ENCODE results near the gene FADD. TPM values are rescaled to one million over a fixed set of nuclear protein-coding genes. Genes with fewer than 3 reads are reported as not detected.

The FADD gene
- 19.3 and 19.5 TPM in 2 replicates for total RNA-seq
- long read RNA-seq, partial matches to known transcripts: 0 of 4 reads
- long read RNA-seq, other reads (novel, unspliced or antisense): 0 of 4 reads

GRCh38 chr11:70202920-70203750, at the start of gene FADD:
TSS of gene FADD (plus strand) at chr11:70203296. CDS start at chr11:70203460, 164 bp downstream.
- H3K4me3 Mint-ChIP-seq (ENCODE audit: unreplicated experiment): peak within 1 kb of the TSS; percentile 88
- peaks cover 11% of the 10 kb centered on the region for H3K36me3 Mint-ChIP-seq (ENCODE audit: unreplicated experiment)
- peaks cover 9% of the 10 kb centered on the region for H3K27me3 Mint-ChIP-seq (ENCODE audit: unreplicated experiment)
- no peak for TF ChIP-seq CTCF (IDR thresholded peaks at IDR 0.05)
- peak; percentile 96 for DNase-seq (ENCODE audit: extremely low spot score, unreplicated experiment)
- H3K27ac Mint-ChIP-seq (ENCODE audit: unreplicated experiment): peak within 1 kb of the TSS; percentile 90
- H3K4me1 Mint-ChIP-seq (ENCODE audit: unreplicated experiment): peaks cover 24% of the 10 kb centered on the region
- no peaks in the 10 kb centered on the region for H3K9me3 Mint-ChIP-seq (ENCODE audit: unreplicated experiment)

GRCh38 chr11:70155386-70155785, 47.7 kb upstream of the FADD start:
- Mint-ChIP-seq H3K27ac (ENCODE audit: unreplicated experiment) (no peak overlapping the region), H3K4me1 (ENCODE audit: unreplicated experiment) (peaks cover 16% of the 10 kb centered on the region), H3K36me3 (ENCODE audit: unreplicated experiment) (no peaks in the 10 kb centered on the region), H3K4me3 (ENCODE audit: unreplicated experiment) (no peak overlapping the region), H3K27me3 (ENCODE audit: unreplicated experiment) (peaks cover 16% of the 10 kb centered on the region), H3K9me3 (ENCODE audit: unreplicated experiment) (peaks cover 4% of the 10 kb centered on the region)
- DNase-seq (ENCODE audit: extremely low spot score, unreplicated experiment): no peak
- no peak for TF ChIP-seq CTCF (IDR thresholded peaks at IDR 0.05)

GRCh38 chr11:70156291-70157037, 46.6 kb upstream of the FADD start:
- peaks cover 4% of the 10 kb centered on the region for H3K9me3 Mint-ChIP-seq (ENCODE audit: unreplicated experiment)
- H3K4me1 Mint-ChIP-seq (ENCODE audit: unreplicated experiment): peaks cover 18% of the 10 kb centered on the region
- no peaks in the 10 kb centered on the region for H3K36me3 Mint-ChIP-seq (ENCODE audit: unreplicated experiment)
- no peak for DNase-seq (ENCODE audit: extremely low spot score, unreplicated experiment)
- no peak overlapping the region for H3K27ac Mint-ChIP-seq (ENCODE audit: unreplicated experiment)
- peaks cover 13% of the 10 kb centered on the region for H3K27me3 Mint-ChIP-seq (ENCODE audit: unreplicated experiment)
- H3K4me3 Mint-ChIP-seq (ENCODE audit: unreplicated experiment): no peak overlapping the region
- no peak for TF ChIP-seq CTCF (IDR thresholded peaks at IDR 0.05)

GRCh38 chr11:70158201-70158600, 44.9 kb upstream of the FADD start:
- Mint-ChIP-seq H3K36me3 (ENCODE audit: unreplicated experiment) (no peaks in the 10 kb centered on the region), H3K4me1 (ENCODE audit: unreplicated experiment) (peaks cover 18% of the 10 kb centered on the region), H3K27me3 (ENCODE audit: unreplicated experiment) (peaks cover 10% of the 10 kb centered on the region), H3K9me3 (ENCODE audit: unreplicated experiment) (peaks cover 2% of the 10 kb centered on the region), H3K4me3 (ENCODE audit: unreplicated experiment) (no peak overlapping the region), H3K27ac (ENCODE audit: unreplicated experiment) (no peak overlapping the region)
- no peak for DNase-seq (ENCODE audit: extremely low spot score, unreplicated experiment)
- peak; percentile 52 for TF ChIP-seq CTCF (IDR thresholded peaks at IDR 0.05)
